RWPE1 (cell line): Measurements from ENCODE around the gene HNRNPC.
"Not testable (repeated sequence)": the region's sequence is repeated elsewhere in the genome, so short reads cannot be mapped to it uniquely, and the experiment has no call there.

Experiments used
- CTCF ChIA-PET: fragments of 350-600 bp; sonication (Branson Sonifier 250); formaldehyde crosslinking; extraction: SDS; loops from one replicate; lab custom pipeline; 2021; lab: Yijun Ruan, JAX
- POLR2A ChIA-PET: fragments of 400-600 bp; formaldehyde crosslinking; extraction: SDS; loops from one replicate; lab custom pipeline; 2020; ENCODE audit warnings: antibody characterized with exemption; ENCODE audit not compliant: low non-redundant PET; lab: Yijun Ruan, JAX
- DNase-seq: peaks from one replicate; pipeline ENCODE4 v3.0.0; 2012; ENCODE audit warnings: low spot score
- H3K27ac ChIP-seq: fragments of 450-650 bp; 2 replicates; pipeline ENCODE4 v1.5.1; 2017
- TF ChIP-seq, protein P1 (sequence below): fragments of 450-650 bp; conservative IDR thresholded peaks from 2 replicates; pipeline ENCODE4 v1.5.1; 2017; ENCODE audit warnings: low read depth, mild to moderate bottlenecking

Gene HNRNPC

GRCh38 chr14:21275261-21275858 is 6.1 kb upstream of the HNRNPC start:
- POLR2A ChIA-PET: no interaction called here
- no peak overlapping the region for H3K27ac ChIP-seq
- no peak for DNase-seq

DNA sequence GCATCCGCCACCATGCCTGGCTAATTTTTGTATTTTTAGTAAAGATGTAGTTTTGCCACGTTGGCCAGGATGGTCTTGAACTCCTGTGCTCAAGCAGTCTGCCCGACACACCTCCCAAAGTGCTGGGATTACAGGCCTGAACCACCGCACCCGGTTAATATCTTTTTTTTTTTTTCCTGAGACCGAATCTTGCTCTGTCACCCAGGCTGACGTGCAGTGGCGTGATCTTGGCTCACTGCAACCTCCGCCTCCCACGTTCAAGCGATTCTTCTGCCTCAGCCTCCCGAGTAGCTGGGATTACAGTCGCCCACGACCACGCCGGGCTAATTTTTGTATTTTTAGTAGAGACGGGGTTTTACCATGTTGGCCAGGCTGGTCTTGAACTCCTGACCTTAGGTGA is 3.4 kb upstream of the HNRNPC start:
- POLR2A ChIA-PET, H3K27ac ChIP-seq, CTCF ChIA-PET, DNase-seq: not testable (repeated sequence)

More at GRCh38 chr14:21275261-21275858, 6.1 kb upstream of the HNRNPC start:
- TF ChIP-seq, protein P1, sequence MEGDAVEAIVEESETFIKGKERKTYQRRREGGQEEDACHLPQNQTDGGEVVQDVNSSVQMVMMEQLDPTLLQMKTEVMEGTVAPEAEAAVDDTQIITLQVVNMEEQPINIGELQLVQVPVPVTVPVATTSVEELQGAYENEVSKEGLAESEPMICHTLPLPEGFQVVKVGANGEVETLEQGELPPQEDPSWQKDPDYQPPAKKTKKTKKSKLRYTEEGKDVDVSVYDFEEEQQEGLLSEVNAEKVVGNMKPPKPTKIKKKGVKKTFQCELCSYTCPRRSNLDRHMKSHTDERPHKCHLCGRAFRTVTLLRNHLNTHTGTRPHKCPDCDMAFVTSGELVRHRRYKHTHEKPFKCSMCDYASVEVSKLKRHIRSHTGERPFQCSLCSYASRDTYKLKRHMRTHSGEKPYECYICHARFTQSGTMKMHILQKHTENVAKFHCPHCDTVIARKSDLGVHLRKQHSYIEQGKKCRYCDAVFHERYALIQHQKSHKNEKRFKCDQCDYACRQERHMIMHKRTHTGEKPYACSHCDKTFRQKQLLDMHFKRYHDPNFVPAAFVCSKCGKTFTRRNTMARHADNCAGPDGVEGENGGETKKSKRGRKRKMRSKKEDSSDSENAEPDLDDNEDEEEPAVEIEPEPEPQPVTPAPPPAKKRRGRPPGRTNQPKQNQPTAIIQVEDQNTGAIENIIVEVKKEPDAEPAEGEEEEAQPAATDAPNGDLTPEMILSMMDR: no peak
- CTCF ChIA-PET: interaction anchor here (0.6 to 0.8 kb wide), 2 partner anchors 69 to 945 kb away, joined by 3 read pairs; no protein-coding TSS in a partner anchor

GRCh38 chr14:21268617-21269251 is 508 bp downstream of the HNRNPC start:
- DNase-seq: no peak
- H3K27ac ChIP-seq: peak overlapping the region; percentile 79
- CTCF ChIA-PET: interaction anchor here (0.7 kb wide), 1 partner anchor 38 kb away, joined by 3 read pairs; no protein-coding TSS in a partner anchor
- POLR2A ChIA-PET: no interaction called here
- TF ChIP-seq, protein P1: no peak

DNA sequence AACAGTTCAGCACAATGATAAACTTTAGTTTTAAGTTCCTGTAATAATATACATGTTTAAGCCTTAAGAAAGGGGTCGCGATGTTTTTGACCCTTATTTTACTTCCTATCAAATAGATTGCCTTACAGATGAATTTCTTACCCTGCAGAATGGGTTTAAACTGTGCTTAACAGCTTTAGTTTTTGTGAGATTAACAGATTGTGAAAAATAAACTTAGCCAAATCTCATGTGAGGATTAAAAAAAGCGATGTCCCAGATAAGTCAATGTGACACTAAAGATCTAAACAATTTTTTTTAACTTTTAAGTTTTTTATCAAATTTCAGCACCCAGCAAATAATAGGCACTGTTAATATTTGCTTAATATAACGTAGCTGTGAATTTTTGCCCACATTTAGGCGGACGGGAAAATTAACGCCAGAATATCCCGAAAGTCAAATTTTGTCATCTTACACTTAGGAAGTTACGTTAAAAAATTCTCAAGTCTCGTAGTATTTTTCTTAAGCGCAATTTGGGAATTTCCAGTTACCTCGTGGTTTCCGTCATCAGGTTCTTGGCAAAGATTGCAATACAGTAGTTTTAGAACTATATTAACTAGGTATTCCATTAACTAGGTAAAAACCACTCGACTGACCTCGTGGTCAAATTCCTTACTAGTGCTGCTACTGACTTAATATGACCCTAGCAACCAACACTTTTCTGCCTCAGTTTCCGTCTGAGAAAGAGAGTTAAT is 1.2 kb downstream of the HNRNPC start:
- ChIA-PET POLR2A (no interaction called here), CTCF (interaction anchor here (0.7 kb wide), 1 partner anchor 39 kb away, joined by 3 read pairs; no protein-coding TSS in a partner anchor)
- DNase-seq: no peak
- H3K27ac ChIP-seq: no peak overlapping the region
- TF ChIP-seq, protein P1: no peak

DNA sequence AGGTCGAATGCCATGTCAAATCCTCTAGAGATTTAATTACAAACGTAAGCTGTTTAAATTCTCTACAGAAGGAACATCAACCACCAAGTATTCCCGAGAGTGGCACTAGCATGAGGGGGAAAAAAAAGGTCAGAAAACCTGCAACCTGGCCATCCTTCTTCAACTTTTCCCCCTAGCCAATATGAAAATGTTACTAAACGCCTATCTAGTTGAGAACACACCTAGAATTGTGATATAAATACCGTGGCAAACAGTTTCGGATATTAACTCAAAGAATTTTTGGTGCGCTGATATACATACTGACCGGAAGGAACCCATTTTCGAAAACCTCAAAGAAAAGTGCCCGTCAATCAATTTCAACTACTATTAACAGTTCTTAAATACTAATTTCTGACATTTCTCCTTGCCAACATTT is 1.8 kb downstream of the HNRNPC start:
- ChIA-PET CTCF (interaction anchor here (0.7 kb wide), 1 partner anchor 21 kb away, joined by 3 read pairs; no protein-coding TSS in a partner anchor), POLR2A (no interaction called here)
- TF ChIP-seq, protein P1: no peak
- no peak for DNase-seq
- no peak overlapping the region for H3K27ac ChIP-seq

DNA sequence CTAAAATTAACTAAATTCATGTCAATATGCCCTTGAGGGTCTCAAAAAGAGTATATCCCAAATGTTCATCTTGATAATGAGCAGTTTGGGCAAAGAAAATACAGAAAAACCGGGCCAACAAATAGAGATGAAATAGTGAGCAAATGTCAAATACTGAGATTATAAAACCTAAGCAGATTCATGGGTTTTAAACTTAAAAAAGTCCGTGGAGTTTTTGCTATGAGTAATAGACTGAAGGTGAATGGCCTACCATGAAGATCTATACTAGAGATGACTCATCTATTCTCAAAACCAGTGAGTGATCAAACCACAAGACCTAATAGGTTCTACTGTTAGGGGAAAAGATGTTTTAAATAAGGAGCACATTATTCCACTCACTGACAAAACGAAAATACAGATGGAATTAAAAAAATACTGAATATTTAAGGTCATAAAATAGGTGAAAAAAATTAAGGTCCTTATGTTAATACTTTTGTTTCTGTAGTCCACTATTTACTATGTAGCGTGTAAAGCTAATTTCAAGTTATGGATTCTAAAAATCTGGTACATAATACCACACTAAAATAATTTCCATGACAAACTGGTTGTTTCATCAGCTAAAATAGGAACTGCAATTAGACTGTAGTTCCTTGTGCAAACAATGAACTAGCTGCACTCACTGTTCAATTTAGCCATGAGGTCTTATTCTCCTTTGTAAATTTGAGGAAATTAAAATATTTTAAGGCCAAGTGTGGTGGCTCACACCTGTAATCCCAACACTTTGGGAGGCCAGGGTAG is 5.0 kb downstream of the HNRNPC start:
- TF ChIP-seq, protein P1: no peak
- DNase-seq: peak; percentile 59
- POLR2A ChIA-PET: no interaction called here
- CTCF ChIA-PET: no interaction called here
- peak overlapping the region; percentile 57 for H3K27ac ChIP-seq
